Measurements from ENCODE around the gene PRKCE. TPM values are rescaled to one million over a fixed set of nuclear protein-coding genes. Genes with fewer than 3 reads are reported as not detected.

PRKCE gene
- polyA plus RNA-seq, 1 of the 3 experiments (the other 2 are of a cell fraction), result 16.3 TPM

DNA sequence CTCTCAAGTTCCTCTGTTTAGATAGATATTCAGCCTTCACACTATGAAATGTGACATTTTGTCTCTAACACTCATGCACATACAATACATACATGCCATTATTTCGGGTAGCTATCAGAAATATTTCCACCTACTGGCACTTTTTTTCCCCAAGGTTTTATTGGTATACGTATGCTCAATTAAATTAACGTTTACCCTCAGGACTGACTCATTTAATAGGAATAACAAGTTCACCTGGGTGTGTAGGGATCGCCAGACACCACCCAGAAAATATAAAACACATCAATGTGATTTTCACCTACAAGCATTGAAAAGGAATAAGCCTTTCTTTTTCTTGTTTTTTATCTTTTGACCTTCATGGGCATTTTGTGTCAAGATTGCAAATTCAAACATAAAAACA lies 507.2 kb downstream of the PRKCE start (continued):
- TF ChIP-seq SMC3 (IDR thresholded peaks at IDR 0.05; ENCODE audit: low read depth, low read length), result no peak
- no peak for TF ChIP-seq EZH2phosphoT487 (IDR thresholded peaks at IDR 0.05; ENCODE audit: borderline replicate concordance, low read depth)
- TF ChIP-seq MXI1 (IDR thresholded peaks at IDR 0.05; ENCODE audit: low read depth, low read length), result no peak

DNA sequence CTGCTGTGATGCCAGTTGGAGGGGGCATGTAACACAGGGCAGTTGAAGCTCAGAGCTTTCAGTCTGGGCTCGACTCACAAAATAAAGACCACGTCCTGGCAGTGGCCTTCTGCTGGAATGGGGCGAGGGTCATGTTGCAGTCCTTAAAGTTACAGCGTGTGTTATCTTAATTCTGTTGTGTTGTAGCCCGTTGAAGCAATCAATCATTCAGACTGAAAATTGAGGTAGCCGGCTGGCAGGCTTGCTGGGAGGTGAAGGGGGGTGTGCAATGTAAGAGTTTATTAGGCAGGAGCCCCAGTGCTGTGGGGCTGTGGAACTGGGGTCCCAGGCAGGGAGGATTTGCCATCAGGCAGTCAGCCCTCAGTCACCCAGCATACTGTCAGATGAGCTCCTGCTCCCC lies 508.9 kb downstream of the PRKCE start:
- no peak for DNase-seq
- Histone ChIP-seq H3K79me2 (ENCODE audit: insufficient read depth) (no peaks in the 10 kb centered on the region), H3K27me3 (ENCODE audit: insufficient read depth) (no peaks in the 10 kb centered on the region), H3K9ac (no peak overlapping the region), H2AFZ (ENCODE audit: low read depth) (no peak overlapping the region), H3K9me3 (no peaks in the 10 kb centered on the region), H3F3A (replicated peaks; ENCODE audit: insufficient read depth) (peaks cover 8% of the 10 kb centered on the region), H3K4me3 (ENCODE audit: low read depth in 2 of 2, low read length in 1 of 2) (no peak overlapping the region), H3K27ac (ENCODE audit: low read depth in 2 of 2, low read length in 1 of 2) (no peak overlapping the region), H3K4me1 (ENCODE audit: control insufficient read depth in 1 of 2, insufficient read depth in 2 of 2, low read depth in 1 of 2, low read length in 1 of 2) (peaks cover 11 to 12% of the 10 kb centered on the region in 2 experiments), H3K36me3 (replicated peaks in 1 of 2; ENCODE audit: control insufficient read depth in 1 of 2, insufficient read depth in 2 of 2, low read length in 1 of 2) (peaks cover 21 to 27% of the 10 kb centered on the region in 2 experiments), H3K9me2 (no peaks in the 10 kb centered on the region), H4K20me1 (ENCODE audit: insufficient read depth) (no peaks in the 10 kb centered on the region), H3K4me2 (no peak overlapping the region)
- POLR2A ChIA-PET, result interaction anchor here (1.0 kb wide), 1 partner anchor 30 kb away, joined by 4 read pairs; no protein-coding TSS in a partner anchor
- no peak for TF ChIP-seq NRF1 (IDR thresholded peaks at IDR 0.05; ENCODE audit: low read depth, low read length)
- TF ChIP-seq SMC3 (IDR thresholded peaks at IDR 0.05; ENCODE audit: low read depth, low read length), result no peak
- no peak for TF ChIP-seq EZH2phosphoT487 (IDR thresholded peaks at IDR 0.05; ENCODE audit: borderline replicate concordance, low read depth)
- TF ChIP-seq POLR2AphosphoS5 (IDR thresholded peaks at IDR 0.05; ENCODE audit: low read depth, low read length), result no peak
- no peak for TF ChIP-seq TCF12 (IDR thresholded peaks at IDR 0.05)
- TF ChIP-seq, protein P1, sequence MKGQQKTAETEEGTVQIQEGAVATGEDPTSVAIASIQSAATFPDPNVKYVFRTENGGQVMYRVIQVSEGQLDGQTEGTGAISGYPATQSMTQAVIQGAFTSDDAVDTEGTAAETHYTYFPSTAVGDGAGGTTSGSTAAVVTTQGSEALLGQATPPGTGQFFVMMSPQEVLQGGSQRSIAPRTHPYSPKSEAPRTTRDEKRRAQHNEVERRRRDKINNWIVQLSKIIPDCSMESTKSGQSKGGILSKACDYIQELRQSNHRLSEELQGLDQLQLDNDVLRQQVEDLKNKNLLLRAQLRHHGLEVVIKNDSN (IDR thresholded peaks at IDR 0.05; ENCODE audit: borderline replicate concordance, low read depth), result no peak
- CTCF ChIA-PET, result interaction anchor here (0.7 to 3.1 kb wide), 2 partner anchors 12 to 32 kb away, joined by 3 to 9 read pairs; no protein-coding TSS in a partner anchor
- 82% methylated on average over 6 of the region's 6 CpGs for WGBS (ENCODE audit: low lambda C conversion rate)

DNA sequence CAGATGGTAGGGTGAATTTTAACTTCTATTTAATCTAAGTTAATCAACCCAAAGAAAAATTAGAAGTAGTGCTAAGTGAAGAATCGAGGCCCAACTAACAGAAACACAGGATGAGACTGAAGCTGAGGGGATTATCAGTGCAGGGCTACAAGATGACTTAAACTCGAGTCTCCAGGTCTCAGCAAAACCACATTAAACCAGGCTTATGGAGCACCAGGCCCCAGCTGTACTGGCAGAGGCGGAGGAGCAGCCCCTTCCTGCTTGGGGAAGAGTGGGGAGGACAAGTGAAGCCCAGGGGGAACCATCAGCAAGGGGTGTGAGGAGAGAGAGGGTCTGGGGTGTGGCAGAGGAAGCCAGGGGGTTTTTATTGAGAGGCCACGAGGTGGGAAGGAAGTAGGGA lies 509.8 kb downstream of the PRKCE start:
- CTCF ChIA-PET, result interaction anchor here (3.1 kb wide), 1 partner anchor 11 kb away, joined by 9 read pairs; no protein-coding TSS in a partner anchor
- WGBS (ENCODE audit: low lambda C conversion rate), result 88% methylated on average over 4 of the region's 4 CpGs
- POLR2A ChIA-PET, result interaction anchor here (1.0 kb wide), 1 partner anchor 29 kb away, joined by 4 read pairs; no protein-coding TSS in a partner anchor

More for the DNA sequence above, 509.8 kb downstream of the PRKCE start:
- Histone ChIP-seq H3K4me3 (ENCODE audit: low read depth in 2 of 2, low read length in 1 of 2) (no peak overlapping the region), H3K4me2 (no peak overlapping the region), H3K9me2 (no peaks in the 10 kb centered on the region), H4K20me1 (ENCODE audit: insufficient read depth) (no peaks in the 10 kb centered on the region), H3K27ac (ENCODE audit: low read depth in 2 of 2, low read length in 1 of 2) (no peak overlapping the region), H3F3A (replicated peaks; ENCODE audit: insufficient read depth) (peaks cover 8% of the 10 kb centered on the region), H3K36me3 (replicated peaks in 1 of 2; ENCODE audit: control insufficient read depth in 1 of 2, insufficient read depth in 2 of 2, low read length in 1 of 2) (peaks cover 20 to 24% of the 10 kb centered on the region in 2 experiments), H3K79me2 (ENCODE audit: insufficient read depth) (no peaks in the 10 kb centered on the region; the same call in 1 of the 2 replicates), H3K27me3 (ENCODE audit: insufficient read depth) (no peaks in the 10 kb centered on the region), H3K9me3 (no peaks in the 10 kb centered on the region), H3K9ac (no peak overlapping the region), H3K4me1 (ENCODE audit: control insufficient read depth in 1 of 2, insufficient read depth in 2 of 2, low read depth in 1 of 2, low read length in 1 of 2) (peaks cover 11 to 12% of the 10 kb centered on the region in 2 experiments), H2AFZ (ENCODE audit: low read depth) (no peak overlapping the region)
- TF ChIP-seq, protein P1 (IDR thresholded peaks at IDR 0.05; ENCODE audit: borderline replicate concordance, low read depth), result no peak
- no peak for TF ChIP-seq RCOR1 (IDR thresholded peaks at IDR 0.05; ENCODE audit: low read length)
- no peak for TF ChIP-seq GABPA (IDR thresholded peaks at IDR 0.05; ENCODE audit: low read depth)
- TF ChIP-seq RAD21 (IDR thresholded peaks at IDR 0.05; ENCODE audit: low read length), result no peak
- TF ChIP-seq, protein P2, sequence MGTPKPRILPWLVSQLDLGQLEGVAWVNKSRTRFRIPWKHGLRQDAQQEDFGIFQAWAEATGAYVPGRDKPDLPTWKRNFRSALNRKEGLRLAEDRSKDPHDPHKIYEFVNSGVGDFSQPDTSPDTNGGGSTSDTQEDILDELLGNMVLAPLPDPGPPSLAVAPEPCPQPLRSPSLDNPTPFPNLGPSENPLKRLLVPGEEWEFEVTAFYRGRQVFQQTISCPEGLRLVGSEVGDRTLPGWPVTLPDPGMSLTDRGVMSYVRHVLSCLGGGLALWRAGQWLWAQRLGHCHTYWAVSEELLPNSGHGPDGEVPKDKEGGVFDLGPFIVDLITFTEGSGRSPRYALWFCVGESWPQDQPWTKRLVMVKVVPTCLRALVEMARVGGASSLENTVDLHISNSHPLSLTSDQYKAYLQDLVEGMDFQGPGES (IDR thresholded peaks at IDR 0.05; ENCODE audit: low read depth, low read length), result no peak
- TF ChIP-seq, protein P3, sequence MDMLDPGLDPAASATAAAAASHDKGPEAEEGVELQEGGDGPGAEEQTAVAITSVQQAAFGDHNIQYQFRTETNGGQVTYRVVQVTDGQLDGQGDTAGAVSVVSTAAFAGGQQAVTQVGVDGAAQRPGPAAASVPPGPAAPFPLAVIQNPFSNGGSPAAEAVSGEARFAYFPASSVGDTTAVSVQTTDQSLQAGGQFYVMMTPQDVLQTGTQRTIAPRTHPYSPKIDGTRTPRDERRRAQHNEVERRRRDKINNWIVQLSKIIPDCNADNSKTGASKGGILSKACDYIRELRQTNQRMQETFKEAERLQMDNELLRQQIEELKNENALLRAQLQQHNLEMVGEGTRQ (IDR thresholded peaks at IDR 0.05; ENCODE audit: borderline replicate concordance, low read depth, low read length), result no peak
- no peak for TF ChIP-seq JUND (IDR thresholded peaks at IDR 0.05)
- TF ChIP-seq FOXM1 (IDR thresholded peaks at IDR 0.05; ENCODE audit: low read depth), result no peak
- no peak for TF ChIP-seq TEAD4 (IDR thresholded peaks at IDR 0.05; ENCODE audit: borderline replicate concordance, insufficient read depth)
- no peak for TF ChIP-seq EZH2phosphoT487 (IDR thresholded peaks at IDR 0.05; ENCODE audit: borderline replicate concordance, low read depth)
- no peak for DNase-seq

Data from SK-N-SH (cell line).